MM.1S (cell line): ENCODE results near the gene PMS1.

Source experiments
- DNase-seq: peaks from one replicate; pipeline ENCODE4 v3.0.0-alpha.2; 2015
- H2AFZ ChIP-seq: fragments of 300-600 bp; sonication (generic); 2 replicates; pipeline ENCODE4 v1.6.0; 2016; ENCODE audit warnings: antibody characterized with exemption, low read length
- H3F3A ChIP-seq: fragments of 300-600 bp; sonication (generic); 2 replicates; pipeline ENCODE4 v1.6.1; 2016; ENCODE audit warnings: mild to moderate bottlenecking, antibody characterized with exemption, low read length, moderate library complexity, mixed read lengths; ENCODE audit not compliant: insufficient read depth
- H3K27ac ChIP-seq: fragments of 300-600 bp; sonication (generic); 2 replicates; pipeline ENCODE4 v1.5.1; 2016; ENCODE audit warnings: mild to moderate bottlenecking, low read length
- H3K27me3 ChIP-seq: fragments of 300-600 bp; sonication (generic); replicated peaks from 2 replicates; pipeline ENCODE4 v1.6.0; 2016; ENCODE audit warnings: low read length; ENCODE audit not compliant: insufficient read depth
- H3K36me3 ChIP-seq: fragments of 300-600 bp; sonication (generic); replicated peaks from 2 replicates; pipeline ENCODE4 v1.6.1; 2016; ENCODE audit warnings: mild to moderate bottlenecking, low read length, mixed read lengths; ENCODE audit not compliant: insufficient read depth
- H3K4me1 ChIP-seq: fragments of 300-600 bp; sonication (generic); 2 replicates; pipeline ENCODE4 v1.6.1; 2016; ENCODE audit warnings: low read length, mixed read lengths
- H3K4me2 ChIP-seq: fragments of 300-600 bp; sonication (generic); 2 replicates; pipeline ENCODE4 v1.6.0; 2016; ENCODE audit warnings: low read depth, low read length
- H3K4me3 ChIP-seq: fragments of 300-600 bp; sonication (generic); 2 replicates; pipeline ENCODE4 v1.5.1; 2016; ENCODE audit warnings: low read length, mixed read lengths
- H3K79me2 ChIP-seq: fragments of 300-600 bp; sonication (generic); 2 replicates; pipeline ENCODE4 v1.6.1; 2016; ENCODE audit warnings: mixed run types, low read length, mixed read lengths
- H3K9ac ChIP-seq: fragments of 300-600 bp; sonication (generic); 2 replicates; pipeline ENCODE4 v1.6.1; 2016; ENCODE audit warnings: low read length, mixed read lengths
- H3K9me2 ChIP-seq: fragments of 300-600 bp; sonication (generic); replicated peaks from 2 replicates; pipeline ENCODE4 v1.6.1; 2016; ENCODE audit warnings: mild to moderate bottlenecking, low read length, mixed read lengths; ENCODE audit not compliant: insufficient read depth
- H3K9me3 ChIP-seq: fragments of 300-600 bp; sonication (generic); replicated peaks from 2 replicates; pipeline ENCODE4 v1.6.1; 2016; ENCODE audit warnings: mild to moderate bottlenecking, low read length, mixed read lengths; ENCODE audit not compliant: insufficient read depth
- H4K20me1 ChIP-seq: fragments of 300-600 bp; sonication (generic); 2 replicates; pipeline ENCODE4 v1.6.1; 2016; ENCODE audit warnings: mild to moderate bottlenecking, low read length, moderate library complexity, mixed read lengths; ENCODE audit not compliant: insufficient read depth
- EZH2 ChIP-seq: fragments of 300-600 bp; sonication (generic); optimal IDR thresholded peaks from 2 replicates; pipeline ENCODE3; 2017; ENCODE audit warnings: low read depth, mild to moderate bottlenecking, antibody characterized with exemption, low read length, mixed read lengths
- EZH2phosphoT487 ChIP-seq: fragments of 300-600 bp; sonication (generic); IDR thresholded peaks from 2 replicates; pipeline ENCODE4 v1.6.1; 2018; ENCODE audit warnings: antibody characterized with exemption, low read length
- TF ChIP-seq, protein P1 (sequence below): fragments of 300-600 bp; sonication (generic); IDR thresholded peaks from 2 replicates; pipeline ENCODE4 v1.5.1; 2016; ENCODE audit warnings: antibody characterized with exemption, low read length, mixed read lengths

Gene PMS1

DNA sequence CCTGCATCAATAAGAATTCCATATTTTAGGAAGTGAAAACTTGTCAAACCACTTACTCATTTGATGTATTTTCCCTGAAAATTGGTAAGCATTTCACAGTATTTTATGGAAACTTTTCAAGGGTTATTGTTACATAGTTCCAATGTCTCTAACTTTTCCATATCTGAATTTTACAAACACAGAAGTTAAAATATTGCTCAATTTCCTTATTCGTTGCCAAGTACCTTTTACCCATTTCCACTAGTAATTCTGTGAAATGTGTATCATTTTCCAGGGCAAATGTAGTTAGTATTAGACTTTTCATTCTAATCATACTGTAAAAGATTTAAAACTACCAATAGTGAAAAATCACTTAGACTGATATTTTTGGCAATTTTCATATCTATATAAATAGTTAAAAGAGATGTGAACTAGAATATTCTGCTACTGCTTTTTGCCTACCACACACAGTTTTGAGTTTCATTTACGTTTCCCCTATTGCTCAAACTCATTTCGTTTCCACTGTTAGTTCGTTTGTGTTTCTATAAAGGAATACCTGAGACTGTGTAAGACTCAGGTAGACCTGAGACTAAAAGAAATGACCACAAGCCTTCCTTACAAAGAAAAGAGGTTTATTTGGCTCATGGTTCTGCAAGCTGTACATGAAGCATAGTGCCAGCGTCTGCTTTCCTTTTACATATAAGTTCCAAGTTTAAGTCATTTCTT is 86.3 kb downstream of the PMS1 start:
- TF ChIP-seq EZH2 (no peak), EZH2phosphoT487 (no peak)
- TF ChIP-seq, protein P1, sequence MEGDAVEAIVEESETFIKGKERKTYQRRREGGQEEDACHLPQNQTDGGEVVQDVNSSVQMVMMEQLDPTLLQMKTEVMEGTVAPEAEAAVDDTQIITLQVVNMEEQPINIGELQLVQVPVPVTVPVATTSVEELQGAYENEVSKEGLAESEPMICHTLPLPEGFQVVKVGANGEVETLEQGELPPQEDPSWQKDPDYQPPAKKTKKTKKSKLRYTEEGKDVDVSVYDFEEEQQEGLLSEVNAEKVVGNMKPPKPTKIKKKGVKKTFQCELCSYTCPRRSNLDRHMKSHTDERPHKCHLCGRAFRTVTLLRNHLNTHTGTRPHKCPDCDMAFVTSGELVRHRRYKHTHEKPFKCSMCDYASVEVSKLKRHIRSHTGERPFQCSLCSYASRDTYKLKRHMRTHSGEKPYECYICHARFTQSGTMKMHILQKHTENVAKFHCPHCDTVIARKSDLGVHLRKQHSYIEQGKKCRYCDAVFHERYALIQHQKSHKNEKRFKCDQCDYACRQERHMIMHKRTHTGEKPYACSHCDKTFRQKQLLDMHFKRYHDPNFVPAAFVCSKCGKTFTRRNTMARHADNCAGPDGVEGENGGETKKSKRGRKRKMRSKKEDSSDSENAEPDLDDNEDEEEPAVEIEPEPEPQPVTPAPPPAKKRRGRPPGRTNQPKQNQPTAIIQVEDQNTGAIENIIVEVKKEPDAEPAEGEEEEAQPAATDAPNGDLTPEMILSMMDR, result no peak
- Histone ChIP-seq H3K36me3 (no peaks in the 10 kb centered on the region), H3K4me3 (no peak overlapping the region), H3K9me2 (no peaks in the 10 kb centered on the region), H2AFZ (no peak overlapping the region), H3K4me1 (peaks cover 15% of the 10 kb centered on the region), H3K9ac (no peak overlapping the region), H3K4me2 (peak overlapping the region; percentile 28; the same call in 1 of the 2 replicates), H4K20me1 (no peaks in the 10 kb centered on the region), H3K79me2 (no peaks in the 10 kb centered on the region), H3K27me3 (no peaks in the 10 kb centered on the region), H3K27ac (peak overlapping the region; percentile 72), H3K9me3 (no peaks in the 10 kb centered on the region), H3F3A (peaks cover 13% of the 10 kb centered on the region; the same call in 1 of the 2 replicates)
- peak; percentile 50 for DNase-seq

DNA sequence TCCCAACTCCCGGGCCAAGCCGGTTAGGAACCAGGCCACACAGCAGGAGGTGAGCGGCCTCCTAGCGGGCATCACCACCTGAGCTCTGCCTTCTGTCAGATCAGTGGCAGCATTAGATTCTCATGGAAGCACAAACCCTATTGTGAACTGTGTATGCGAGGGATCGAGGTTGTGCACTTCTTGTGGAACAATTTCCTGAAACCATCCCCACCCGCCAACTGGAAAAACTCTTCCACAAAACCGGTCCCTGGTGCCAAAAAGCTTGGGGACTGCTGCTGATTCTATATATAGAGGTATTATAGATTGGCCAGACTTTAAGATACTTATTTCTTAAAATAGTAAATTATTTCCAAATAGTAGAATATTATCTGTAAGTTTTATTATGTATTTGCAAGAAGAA is 89.4 kb downstream of the PMS1 start:
- Histone ChIP-seq H3K9me3 (no peaks in the 10 kb centered on the region), H3K4me2 (no peak overlapping the region), H3K36me3 (no peaks in the 10 kb centered on the region), H2AFZ (no peak overlapping the region), H3K4me3 (no peak overlapping the region), H3F3A (peaks cover 13% of the 10 kb centered on the region; the same call in 1 of the 2 replicates), H3K9me2 (no peaks in the 10 kb centered on the region), H3K27me3 (no peaks in the 10 kb centered on the region), H3K9ac (no peak overlapping the region), H4K20me1 (no peaks in the 10 kb centered on the region), H3K79me2 (no peaks in the 10 kb centered on the region), H3K4me1 (peaks cover 15% of the 10 kb centered on the region), H3K27ac (no peak overlapping the region)
- TF ChIP-seq EZH2 (no peak), EZH2phosphoT487 (no peak)
- no peak for DNase-seq

DNA sequence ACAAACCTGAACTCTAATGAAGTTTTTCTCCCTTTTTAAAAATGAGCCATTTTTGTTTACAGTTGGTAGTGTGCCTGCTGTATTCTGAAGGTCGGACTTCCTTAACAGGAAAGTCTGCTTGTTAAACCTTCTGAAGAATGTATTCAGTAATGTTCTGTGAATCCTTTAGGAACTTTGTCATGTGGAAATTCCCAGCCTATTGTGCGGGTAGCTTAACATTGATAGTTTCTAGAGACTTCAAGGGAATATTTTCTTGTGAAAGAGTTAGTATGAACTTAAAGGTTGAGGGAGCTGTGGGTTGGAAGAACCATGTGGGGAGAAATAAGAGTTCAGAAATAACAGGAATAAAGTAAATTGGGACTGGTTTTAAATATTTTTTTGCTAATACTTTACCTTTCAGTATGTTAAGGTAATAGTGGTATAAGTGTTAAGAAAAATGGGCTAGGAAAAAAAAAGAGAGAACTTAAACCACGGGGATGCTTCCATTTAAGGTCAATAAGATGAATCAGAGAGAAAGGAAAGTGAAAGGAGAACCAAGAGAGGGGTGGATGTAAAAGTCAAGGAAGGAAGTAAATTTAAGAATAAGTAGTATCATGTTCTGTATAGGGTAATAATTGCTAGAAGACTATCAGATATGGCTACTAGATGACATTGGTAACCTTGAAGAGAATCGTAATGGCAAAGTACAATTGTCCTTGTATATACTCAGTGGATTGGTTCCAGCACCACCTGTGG is 90.5 kb downstream of the PMS1 start:
- Histone ChIP-seq H2AFZ (no peak overlapping the region), H3F3A (peaks cover 13% of the 10 kb centered on the region; the same call in 1 of the 2 replicates), H3K4me3 (no peak overlapping the region), H3K27ac (no peak overlapping the region), H3K36me3 (no peaks in the 10 kb centered on the region), H4K20me1 (no peaks in the 10 kb centered on the region), H3K9ac (no peak overlapping the region), H3K4me2 (no peak overlapping the region), H3K27me3 (no peaks in the 10 kb centered on the region), H3K9me3 (no peaks in the 10 kb centered on the region), H3K4me1 (peaks cover 15% of the 10 kb centered on the region), H3K9me2 (no peaks in the 10 kb centered on the region), H3K79me2 (no peaks in the 10 kb centered on the region)
- DNase-seq, result no peak
- no peak for TF ChIP-seq EZH2
- TF ChIP-seq EZH2phosphoT487, result no peak
- TF ChIP-seq, protein P1, result no peak
